Adipocyte (in vitro differentiated cells): ENCODE data around the gene GATAD2A.

Experiments used
- DNase-seq: peaks from one replicate; pipeline ENCODE4 v3.0.0-alpha.2; 2015; ENCODE audit warnings: low read depth
- H3K27me3 ChIP-seq: replicated peaks from 2 replicates; pipeline ENCODE4 v1.7.0; 2013; ENCODE audit warnings: mild to moderate bottlenecking, low read length, moderate library complexity; ENCODE audit not compliant: control insufficient read depth, insufficient read depth
- H3K36me3 ChIP-seq: 2 replicates; pipeline ENCODE4 v1.7.0; 2013; ENCODE audit warnings: low read length, mild to moderate bottlenecking, moderate library complexity; ENCODE audit not compliant: control insufficient read depth, insufficient read depth, severe bottlenecking
- H3K4me1 ChIP-seq: 2 replicates; pipeline ENCODE4 v1.7.0; 2013; ENCODE audit warnings: mild to moderate bottlenecking, low read length, moderate library complexity; ENCODE audit not compliant: control insufficient read depth, insufficient read depth
- H3K4me3 ChIP-seq: 2 replicates; pipeline ENCODE4 v1.7.0; 2013; ENCODE audit warnings: mild to moderate bottlenecking, low read length, moderate library complexity
- H3K9ac ChIP-seq: 2 replicates; pipeline ENCODE4 v1.7.0; 2013; ENCODE audit warnings: mild to moderate bottlenecking, low read length, moderate library complexity
- H3K9me3 ChIP-seq: 2 replicates; pipeline ENCODE4 v1.7.0; 2013; ENCODE audit warnings: mild to moderate bottlenecking, low read length, moderate library complexity; ENCODE audit not compliant: control insufficient read depth

GATAD2A gene

DNA sequence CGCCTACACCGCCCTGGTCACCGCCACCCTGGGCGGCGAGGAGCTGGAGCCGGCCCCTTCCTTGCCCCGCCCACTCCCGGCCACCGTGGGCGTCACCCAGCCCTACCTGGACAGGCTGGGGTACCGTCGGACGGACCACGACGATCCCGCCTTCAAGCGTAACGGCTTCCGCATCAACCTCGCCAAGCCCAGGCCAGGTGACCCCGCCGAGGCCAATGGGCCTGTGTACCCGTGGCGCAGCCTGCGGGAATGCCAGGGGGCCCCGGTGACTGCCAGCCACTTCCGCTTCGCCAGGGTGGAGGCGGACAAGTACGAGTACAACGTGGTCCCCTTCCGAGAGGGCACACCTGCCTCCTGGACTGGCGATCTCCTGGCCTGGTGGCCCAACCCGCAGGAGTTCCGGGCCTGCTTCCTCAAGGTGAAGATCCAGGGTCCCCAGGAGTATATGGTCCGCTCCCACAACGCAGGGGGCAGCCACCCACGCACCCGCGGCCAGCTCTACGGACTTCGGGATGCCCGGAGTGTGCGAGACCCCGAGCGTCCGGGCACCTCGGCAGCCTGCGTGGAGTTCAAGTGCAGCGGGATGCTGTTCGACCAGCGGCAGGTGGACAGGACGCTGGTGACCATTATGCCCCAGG is 139.6 kb downstream of the GATAD2A start:
- DNase-seq: no peak
- H3K27me3 ChIP-seq: peaks cover 34% of the 10 kb centered on the region
- H3K4me3 ChIP-seq: no peak overlapping the region
- H3K36me3 ChIP-seq: no peaks in the 10 kb centered on the region
- no peaks in the 10 kb centered on the region for H3K9me3 ChIP-seq
- no peak overlapping the region for H3K9ac ChIP-seq
- H3K4me1 ChIP-seq: peaks cover 11% of the 10 kb centered on the region

DNA sequence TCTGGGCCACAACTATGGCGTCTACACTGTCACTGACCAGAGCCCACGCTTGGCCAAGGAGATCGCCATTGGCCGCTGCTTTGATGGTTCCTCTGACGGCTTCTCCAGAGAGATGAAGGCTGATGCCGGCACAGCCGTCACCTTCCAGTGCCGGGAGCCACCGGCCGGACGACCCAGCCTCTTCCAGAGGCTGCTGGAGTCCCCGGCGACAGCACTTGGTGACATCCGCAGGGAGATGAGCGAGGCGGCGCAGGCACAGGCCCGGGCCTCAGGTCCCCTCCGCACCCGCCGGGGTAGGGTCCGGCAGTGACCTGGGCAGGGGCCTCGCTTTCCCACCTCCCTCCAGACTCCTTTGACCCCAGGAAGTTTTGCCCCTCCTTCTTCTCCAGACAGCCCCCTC is 140.2 kb downstream of the GATAD2A start:
- Histone ChIP-seq H3K9ac (no peak overlapping the region), H3K27me3 (peaks cover 31% of the 10 kb centered on the region), H3K36me3 (no peaks in the 10 kb centered on the region), H3K4me1 (peaks cover 17% of the 10 kb centered on the region), H3K4me3 (no peak overlapping the region), H3K9me3 (no peaks in the 10 kb centered on the region)
- DNase-seq: no peak

DNA sequence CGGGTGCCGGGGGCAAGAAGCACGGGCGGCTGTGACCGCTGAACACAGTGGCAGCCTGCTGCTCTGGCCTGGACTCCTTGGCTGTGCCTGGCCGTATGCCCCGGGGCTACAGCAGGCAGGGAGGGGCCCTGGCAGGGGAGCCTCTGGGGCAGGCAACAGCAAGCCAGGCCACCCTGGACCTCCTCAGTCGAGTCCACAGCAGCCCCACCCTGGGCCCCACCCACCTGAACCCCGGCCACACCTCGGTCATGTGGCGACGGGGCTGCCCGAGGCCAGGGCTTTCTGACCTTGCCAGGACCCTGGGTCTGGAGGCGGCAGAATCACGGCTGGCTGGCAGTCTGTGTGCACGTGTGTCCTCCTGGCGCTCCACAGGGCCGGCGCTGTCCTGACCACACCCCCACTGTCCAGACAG is 141.3 kb downstream of the GATAD2A start:
- H3K4me3 ChIP-seq: no peak overlapping the region
- no peak overlapping the region for H3K9ac ChIP-seq
- H3K36me3 ChIP-seq: no peaks in the 10 kb centered on the region
- H3K4me1 ChIP-seq: peaks cover 17% of the 10 kb centered on the region
- peak; percentile 46 for DNase-seq
- H3K27me3 ChIP-seq: peaks cover 21% of the 10 kb centered on the region
- H3K9me3 ChIP-seq: no peaks in the 10 kb centered on the region

- Histone ChIP-seq H3K27me3 (peaks cover 13% of the 10 kb centered on the region), H3K9ac (no peak overlapping the region), H3K4me1 (peaks cover 17% of the 10 kb centered on the region), H3K36me3 (no peaks in the 10 kb centered on the region), H3K9me3 (no peaks in the 10 kb centered on the region), H3K4me3 (no peak overlapping the region)
- DNase-seq: no peak
These were observed 142.3 kb downstream of the GATAD2A start for GRCh38 chr19:19547674-19548336.

DNA sequence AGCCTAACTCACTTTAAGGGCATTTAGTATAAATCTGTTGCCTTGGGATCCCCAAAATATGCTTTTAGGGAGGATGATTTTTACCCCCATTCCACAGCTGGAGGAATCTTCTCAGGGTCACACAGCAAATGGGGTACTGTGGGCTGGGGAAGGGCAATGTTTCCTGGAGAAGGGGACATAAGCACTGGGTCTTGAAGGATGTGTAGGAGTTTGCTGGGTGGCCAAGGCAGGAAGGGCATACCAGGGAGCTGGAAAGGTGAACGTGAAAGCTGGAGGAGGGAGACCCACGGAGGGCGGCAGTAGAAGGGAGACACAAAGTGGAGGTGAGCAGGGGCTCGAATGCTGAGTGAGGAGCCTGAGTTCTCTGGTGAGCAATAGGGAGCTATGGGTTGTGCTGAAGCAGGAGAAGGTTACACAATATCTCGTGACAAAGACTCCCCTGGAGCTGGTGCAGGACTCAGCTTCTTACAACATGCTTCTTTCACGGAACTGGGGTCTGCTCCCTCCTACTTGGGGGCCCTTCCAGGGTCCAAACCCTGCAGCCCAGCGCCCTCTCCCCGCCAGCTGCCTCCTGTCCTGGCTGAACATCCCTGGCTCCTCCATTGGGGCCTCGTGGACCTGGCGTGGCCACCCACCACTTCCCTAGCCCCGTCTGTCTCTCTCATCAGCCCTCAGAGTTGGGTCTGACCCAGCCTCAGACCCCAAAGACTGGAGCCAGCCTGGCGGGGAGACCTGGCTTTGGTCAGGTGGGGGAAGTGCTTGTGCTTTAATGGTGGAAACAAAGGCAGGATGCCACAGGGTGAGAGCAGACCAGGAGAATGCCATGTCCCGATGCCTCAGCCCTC is 143.7 kb downstream of the GATAD2A start:
- no peaks in the 10 kb centered on the region for H3K36me3 ChIP-seq
- H3K9me3 ChIP-seq: no peaks in the 10 kb centered on the region
- H3K4me3 ChIP-seq: no peak overlapping the region
- peak; percentile 15 for DNase-seq
- peaks cover 11% of the 10 kb centered on the region for H3K27me3 ChIP-seq
- no peak overlapping the region for H3K9ac ChIP-seq
- H3K4me1 ChIP-seq: peaks cover 22% of the 10 kb centered on the region

- no peak overlapping the region for H3K4me3 ChIP-seq
- no peak for DNase-seq
- H3K9ac ChIP-seq: no peak overlapping the region
- peaks cover 14% of the 10 kb centered on the region for H3K27me3 ChIP-seq
- no peaks in the 10 kb centered on the region for H3K36me3 ChIP-seq
- peaks cover 22% of the 10 kb centered on the region for H3K4me1 ChIP-seq
- H3K9me3 ChIP-seq: no peaks in the 10 kb centered on the region
These were observed 144.5 kb downstream of the GATAD2A start for GRCh38 chr19:19549804-19550464.

GRCh38 chr19:19550485-19550929 is 145.0 kb downstream of the GATAD2A start:
- no peak overlapping the region for H3K4me3 ChIP-seq
- no peaks in the 10 kb centered on the region for H3K9me3 ChIP-seq
- H3K27me3 ChIP-seq: peaks cover 14% of the 10 kb centered on the region
- no peaks in the 10 kb centered on the region for H3K36me3 ChIP-seq
- H3K4me1 ChIP-seq: peaks cover 22% of the 10 kb centered on the region
- DNase-seq: peak; percentile 36
- no peak overlapping the region for H3K9ac ChIP-seq

- Histone ChIP-seq H3K36me3 (no peaks in the 10 kb centered on the region), H3K4me1 (peaks cover 22% of the 10 kb centered on the region), H3K9me3 (no peaks in the 10 kb centered on the region), H3K4me3 (no peak overlapping the region), H3K27me3 (peaks cover 14% of the 10 kb centered on the region), H3K9ac (no peak overlapping the region)
- no peak for DNase-seq
These were observed 145.7 kb downstream of the GATAD2A start for GRCh38 chr19:19550972-19551852.

DNA sequence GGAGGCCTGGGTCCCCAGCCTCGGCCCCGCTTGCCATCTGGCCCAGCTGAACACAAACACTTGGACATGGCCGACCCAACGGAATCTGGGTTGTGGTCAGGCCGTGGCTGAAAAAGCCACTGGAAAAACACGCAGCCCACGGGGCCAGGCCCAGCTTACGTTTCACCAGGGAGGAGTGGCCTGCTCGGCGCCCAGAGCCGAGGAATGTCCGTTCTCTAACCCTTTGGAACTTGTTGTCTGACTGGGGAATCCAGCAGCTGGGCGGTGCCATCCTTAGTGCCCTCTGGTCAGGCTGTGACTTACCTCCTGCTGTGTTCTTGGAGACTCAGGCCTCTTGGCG is 146.3 kb downstream of the GATAD2A start:
- Histone ChIP-seq H3K9me3 (no peaks in the 10 kb centered on the region), H3K27me3 (peaks cover 14% of the 10 kb centered on the region), H3K4me3 (no peak overlapping the region), H3K4me1 (peaks cover 18% of the 10 kb centered on the region), H3K36me3 (no peaks in the 10 kb centered on the region), H3K9ac (no peak overlapping the region)
- DNase-seq: peak; percentile 32

DNA sequence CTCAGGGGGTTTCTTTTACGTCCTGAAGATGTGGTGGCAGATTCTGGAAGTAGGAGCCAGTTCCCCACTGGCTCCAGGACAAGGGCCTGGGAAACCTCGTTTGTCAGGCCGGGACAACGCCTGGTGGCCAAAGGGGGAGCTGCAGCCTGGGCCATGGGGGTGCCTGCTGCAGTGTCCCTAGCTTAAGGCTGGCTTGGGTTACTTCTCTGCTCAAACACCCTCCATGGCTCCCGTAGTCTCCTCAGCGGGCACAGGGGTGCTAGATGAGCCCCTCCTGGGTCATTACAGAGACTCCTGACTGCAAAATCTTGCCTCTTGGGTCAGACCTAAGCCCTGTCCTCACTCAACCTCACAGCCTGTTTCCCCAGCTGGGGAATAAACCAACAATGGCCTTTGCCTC is 147.3 kb downstream of the GATAD2A start:
- Histone ChIP-seq H3K9me3 (no peaks in the 10 kb centered on the region), H3K27me3 (peaks cover 7% of the 10 kb centered on the region), H3K4me1 (peaks cover 18% of the 10 kb centered on the region), H3K4me3 (no peak overlapping the region), H3K9ac (no peak overlapping the region), H3K36me3 (no peaks in the 10 kb centered on the region)
- DNase-seq: peak; percentile 49
